AG09309 (cell line): ENCODE results near the gene CPS1.

ENCODE experiments used
- DNase-seq: peaks from one replicate; pipeline ENCODE4 v3.0.0-alpha.2; 2010; ENCODE audit warnings: low read depth
- H3K4me3 ChIP-seq: 2 replicates; pipeline ENCODE4 v1.5.1; 2011; ENCODE audit warnings: mild to moderate bottlenecking, low read depth, low read length, moderate library complexity; ENCODE audit not compliant: control insufficient read depth
- CTCF ChIP-seq: IDR thresholded peaks from 2 replicates; pipeline ENCODE4 v1.5.1; 2011; ENCODE audit warnings: mild to moderate bottlenecking, low read depth, low read length, inconsistent platforms; ENCODE audit not compliant: insufficient read depth, control insufficient read depth; ENCODE audit errors: missing control alignments

Gene CPS1

GRCh38 chr2:210562502-210563080 lies 6.2 kb downstream of the CPS1 start:
- no peak for DNase-seq
- TF ChIP-seq CTCF, result no peak
- H3K4me3 ChIP-seq, result no peak overlapping the region

- no peak for TF ChIP-seq CTCF
- no peak for DNase-seq
- H3K4me3 ChIP-seq, result no peak overlapping the region
Measured at GRCh38 chr2:210567279-210567678, 10.9 kb downstream of the CPS1 start.

GRCh38 chr2:210568108-210568507 lies 11.7 kb downstream of the CPS1 start:
- no peak for DNase-seq
- no peak overlapping the region for H3K4me3 ChIP-seq
- no peak for TF ChIP-seq CTCF

GRCh38 chr2:210577263-210578071 lies 21.1 kb downstream of the CPS1 start:
- TF ChIP-seq CTCF, result peak; percentile 75
- DNase-seq, result peak; percentile 28
- H3K4me3 ChIP-seq, result no peak overlapping the region

GRCh38 chr2:210584834-210585233 lies 28.4 kb downstream of the CPS1 start:
- no peak for TF ChIP-seq CTCF
- H3K4me3 ChIP-seq, result no peak overlapping the region
- DNase-seq, result no peak

- H3K4me3 ChIP-seq, result no peak overlapping the region
- DNase-seq, result peak; percentile 21
- TF ChIP-seq CTCF, result no peak
Measured at GRCh38 chr2:210586381-210586780, 30.0 kb downstream of the CPS1 start.
